Limb (tissue), 2 donors: ENCODE measurements around the gene NAA60.
"Not testable (repeated sequence)": the region's sequence is repeated elsewhere in the genome, so short reads cannot be mapped to it uniquely, and the experiment has no call there.

Source experiments
- DNase-seq, 2 donors: peaks; one replicate each; pipeline ENCODE4 v3.0.0-alpha.2; 2016; ENCODE audit errors: extremely low spot score in 2 of 2

NAA60 gene

GRCh38 chr16:3510416-3510815 is 66.9 kb downstream of the NAA60 start:
- DNase-seq: no peak

GRCh38 chr16:3511286-3512180 is 68.1 kb downstream of the NAA60 start:
- DNase-seq: no peak

- DNase-seq: no peak
These were observed 70.6 kb downstream of the NAA60 start for GRCh38 chr16:3513892-3514583.

GRCh38 chr16:3514621-3515020 is 71.1 kb downstream of the NAA60 start:
- no peak for DNase-seq

- DNase-seq: no peak
These were observed 72.4 kb downstream of the NAA60 start for GRCh38 chr16:3515897-3516296.

GRCh38 chr16:3518292-3518985 is 75.0 kb downstream of the NAA60 start:
- DNase-seq: no peak

- DNase-seq: no peak
These were observed 75.5 kb downstream of the NAA60 start for GRCh38 chr16:3518986-3519348.

- no peak for DNase-seq
These were observed 76.1 kb downstream of the NAA60 start for GRCh38 chr16:3519581-3519980.

- peak in 1 of 2 donors; percentile 89 for DNase-seq
These were observed 76.9 kb downstream of the NAA60 start for GRCh38 chr16:3520413-3520812.

- peak in 1 of 2 donors; percentile 71 for DNase-seq
These were observed 77.4 kb downstream of the NAA60 start for GRCh38 chr16:3520841-3521240.

- DNase-seq: no peak
These were observed 79.8 kb downstream of the NAA60 start for GRCh38 chr16:3523281-3523680.

- DNase-seq: no peak
These were observed 82.5 kb downstream of the NAA60 start for GRCh38 chr16:3525951-3526350.

GRCh38 chr16:3527216-3527829 is 83.8 kb downstream of the NAA60 start:
- not testable (repeated sequence) for DNase-seq

GRCh38 chr16:3528406-3528805 is 84.9 kb downstream of the NAA60 start:
- no peak for DNase-seq

GRCh38 chr16:3529175-3529574 is 85.7 kb downstream of the NAA60 start:
- no peak for DNase-seq

GRCh38 chr16:3530371-3530914 is 87.0 kb downstream of the NAA60 start:
- no peak for DNase-seq

- DNase-seq: no peak
These were observed 89.3 kb downstream of the NAA60 start for GRCh38 chr16:3532741-3533140.

GRCh38 chr16:3534126-3534525 is 90.6 kb downstream of the NAA60 start:
- no peak for DNase-seq

GRCh38 chr16:3536271-3536731 is 92.8 kb downstream of the NAA60 start:
- peak in 1 of 2 donors; percentile 83 for DNase-seq
